Ramos (cell line): ENCODE results near the gene FOXO1.

Experiments used
- in situ Hi-C: fragments of 300-500 bp; cut with MboI; formaldehyde crosslinking; loops from one replicate; pipeline ENCODE4 v1.14.3; 2022; ENCODE audit warnings: low sequenced_read_pairs; ENCODE audit not compliant: unreplicated experiment

FOXO1 gene

GRCh38 chr13:40640845-40641458 is 25.5 kb downstream of the FOXO1 start:
- in situ Hi-C loops, result no loop called here

- in situ Hi-C loops, result no loop called here
Measured at GRCh38 chr13:40640202-40640601, 26.2 kb downstream of the FOXO1 start.

- in situ Hi-C loops, result no loop called here
Measured at GRCh38 chr13:40639221-40639681, 27.2 kb downstream of the FOXO1 start.

- in situ Hi-C loops, result no loop called here
Measured at GRCh38 chr13:40637643-40638042, 28.8 kb downstream of the FOXO1 start.

- in situ Hi-C loops, result no loop called here
Measured at GRCh38 chr13:40635315-40635995, 31.0 kb downstream of the FOXO1 start.

- in situ Hi-C loops, result no loop called here
Measured at GRCh38 chr13:40632915-40633314, 33.5 kb downstream of the FOXO1 start.

GRCh38 chr13:40631605-40632004 is 34.8 kb downstream of the FOXO1 start:
- in situ Hi-C loops, result no loop called here

GRCh38 chr13:40629678-40630384 is 36.6 kb downstream of the FOXO1 start:
- in situ Hi-C loops, result no loop called here

- in situ Hi-C loops, result no loop called here
Measured at GRCh38 chr13:40626977-40627376, 39.5 kb downstream of the FOXO1 start.

GRCh38 chr13:40626561-40626960 is 39.9 kb downstream of the FOXO1 start:
- in situ Hi-C loops, result no loop called here

- in situ Hi-C loops, result no loop called here
Measured at GRCh38 chr13:40624986-40625385, 41.5 kb downstream of the FOXO1 start.

GRCh38 chr13:40624383-40624782 is 42.1 kb downstream of the FOXO1 start:
- in situ Hi-C loops, result no loop called here

GRCh38 chr13:40622761-40623160 is 43.7 kb downstream of the FOXO1 start:
- in situ Hi-C loops, result no loop called here

- in situ Hi-C loops, result no loop called here
Measured at GRCh38 chr13:40622246-40622645, 44.2 kb downstream of the FOXO1 start.

- in situ Hi-C loops, result no loop called here
Measured at GRCh38 chr13:40619479-40619814, 47.0 kb downstream of the FOXO1 start.

GRCh38 chr13:40618581-40619478 is 47.6 kb downstream of the FOXO1 start:
- in situ Hi-C loops, result no loop called here

GRCh38 chr13:40617801-40618356 is 48.6 kb downstream of the FOXO1 start:
- in situ Hi-C loops, result no loop called here

- in situ Hi-C loops, result no loop called here
Measured at GRCh38 chr13:40615619-40616018, 50.8 kb downstream of the FOXO1 start.

- in situ Hi-C loops, result no loop called here
Measured at GRCh38 chr13:40613914-40614313, 52.5 kb downstream of the FOXO1 start.

GRCh38 chr13:40613192-40613818 is 53.1 kb downstream of the FOXO1 start:
- in situ Hi-C loops, result no loop called here
